Transverse colon (tissue), 4 donors: ENCODE measurements around the gene CNOT11. TPM values are rescaled to one million over a fixed set of nuclear protein-coding genes. Genes with fewer than 3 reads are reported as not detected.

Experiments
- DNase-seq: peaks from one replicate; pipeline ENCODE4 v3.0.0-alpha.2; 2019
- H3K27ac ChIP-seq, 4 donors: fragments of 200-600 bp; sonication (generic); 2 replicates each; pipeline ENCODE4 v1.5.1; 2016 to 2018; ENCODE audit warnings: inconsistent platforms in 4 of 4
- H3K27me3 ChIP-seq: fragments of 200-600 bp; sonication (generic); 2 replicates; pipeline ENCODE4 v1.5.1; 2017; ENCODE audit warnings: inconsistent platforms
- H3K36me3 ChIP-seq, 4 donors: fragments of 200-600 bp; sonication (generic); 2 replicates each; pipeline ENCODE4 v1.5.1; 2017 to 2019; ENCODE audit warnings: inconsistent platforms in 4 of 4
- H3K4me1 ChIP-seq, 4 donors: fragments of 200-600 bp; sonication (generic); 2 replicates each; pipeline ENCODE4 v1.5.1; 2017 to 2020; ENCODE audit warnings: inconsistent platforms in 4 of 4
- H3K4me3 ChIP-seq, 4 donors: fragments of 200-600 bp; sonication (generic); 1 replicate in 1 of 4; 2 replicates in 3 of 4; pipeline versions ENCODE4 v1.5.1 to v1.6.1; 2017 to 2019; ENCODE audit warnings: inconsistent platforms in 4 of 4
- H3K9me3 ChIP-seq, 2 donors: fragments of 200-600 bp; sonication (generic); 2 replicates each; pipeline ENCODE4 v1.5.1; 2017 to 2019; ENCODE audit warnings: inconsistent platforms in 2 of 2
- CTCF ChIP-seq, 5 experiments: fragments of 200-600 bp in 3 of 5; fragments of 450-650 bp in 2 of 5; sonication (generic) in 3 of 5; IDR thresholded peaks; 1 replicate in 2 of 5; 2 replicates in 3 of 5; pipeline ENCODE4 v1.5.1; 2016 to 2017; ENCODE audit warnings: antibody characterized with exemption in 5 of 5, inconsistent platforms in 3 of 5, mild to moderate bottlenecking in 2 of 5, moderate library complexity in 1 of 5
- EP300 ChIP-seq: sonication (generic); formaldehyde crosslinking; IDR thresholded peaks from one replicate; pipeline ENCODE4 v1.6.1; 2017; ENCODE audit warnings: antibody characterized with exemption, low read depth
- POLR2A ChIP-seq: fragments of 450-650 bp; IDR thresholded peaks from one replicate; pipeline ENCODE4 v1.6.1; 2016; ENCODE audit warnings: antibody characterized with exemption, mild to moderate bottlenecking, moderate library complexity
- POLR2AphosphoS5 ChIP-seq, 3 donors: sonication (generic); formaldehyde crosslinking; IDR thresholded peaks; one replicate each; pipeline ENCODE4 v1.6.1; 2016; ENCODE audit warnings: antibody characterized with exemption in 3 of 3
- WGBS, 2 donors: methylation state at CpG; one replicate each; pipeline ENCODE4 v1.1.5; 2018; ENCODE audit warnings: low coverage in 1 of 2; 5-methylcytosine and 5-hydroxymethylcytosine counted together
- in situ Hi-C, 4 donors: fragments of 200-750 bp; cut with MboI; loops; one replicate each; pipeline versions ENCODE4 v1.15.0 to v1.15.1; 2017; ENCODE audit warnings: low sequenced_read_pairs in 3 of 4, low pct_ligation_motif_present in 1 of 4, low pct_unique_long_range_greater_than_20kb in 1 of 4
- intact Hi-C: fragments of 100-400 bp; cut with DNase I; formaldehyde crosslinking; loops from one replicate; pipeline ENCODE4 v1.15.1; 2023; ENCODE audit warnings: low total_unique reads
- total RNA-seq, 4 donors: library from RNA; depleted of rRNA; stranded (reverse); fragments of >200 nt; gene quantifications; one replicate each; pipeline ENCODE4 v1.1.0, GENCODE V29; 2016

The CNOT11 gene
- total RNA-seq, 4 donors from 2014 or later = 36.8 to 48.4 (median 37.6) TPM

DNA sequence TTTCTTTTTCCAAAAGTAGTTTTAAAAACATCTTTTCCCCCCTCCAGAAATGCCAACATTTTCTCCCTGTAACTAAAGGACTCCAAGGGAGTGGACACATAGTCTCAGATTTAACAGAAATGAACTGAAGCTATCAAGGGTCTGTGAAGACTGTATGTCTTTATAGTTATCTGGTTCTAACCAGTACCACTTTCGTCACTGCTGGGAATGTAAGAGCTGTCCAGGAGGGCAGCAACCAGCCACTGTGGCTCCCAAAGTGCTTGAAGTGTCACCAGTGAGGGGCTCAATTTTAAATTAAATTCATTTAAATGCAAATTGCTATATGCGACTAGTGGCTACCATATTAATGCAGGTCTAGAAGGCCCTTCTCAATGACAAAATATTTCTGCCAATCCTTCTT, 40.9 kb downstream of the CNOT11 start:
- 92 to 97% methylated on average over 2 of the region's 2 CpGs for WGBS, 2 donors
- intact Hi-C loops = no loop called here
- Histone ChIP-seq H3K9me3 (no peaks in the 10 kb centered on the region), H3K27ac (no peak overlapping the region), H3K27me3 (no peaks in the 10 kb centered on the region), H3K36me3 (peaks cover 0 to 26% (median 8%) of the 10 kb centered on the region in 4 donors), H3K4me3 (no peak overlapping the region), H3K4me1 (peaks cover 0 to 17% (median 1%) of the 10 kb centered on the region in 4 donors)
- TF ChIP-seq CTCF (IDR thresholded peaks at IDR 0.05) (no peak), POLR2AphosphoS5 (IDR thresholded peaks at IDR 0.05) (no peak), EP300 (no peak), POLR2A (no peak)
- in situ Hi-C loops = no loop called here
- DNase-seq = no peak

- Histone ChIP-seq H3K4me1 (peaks cover 0 to 26% (median 1%) of the 10 kb centered on the region in 4 donors), H3K36me3 (peaks cover 0 to 25% (median 8%) of the 10 kb centered on the region in 4 donors), H3K4me3 (no peak overlapping the region), H3K27me3 (no peaks in the 10 kb centered on the region), H3K9me3 (no peaks in the 10 kb centered on the region), H3K27ac (no peak overlapping the region)
- in situ Hi-C loops (no loop called here), intact Hi-C loops (no loop called here)
- 85 to 96% methylated on average over 6 of the region's 6 CpGs for WGBS, 2 donors
- DNase-seq = no peak
- TF ChIP-seq POLR2A (no peak), EP300 (no peak), CTCF (IDR thresholded peaks at IDR 0.05) (no peak)
Measured at GRCh38 chr2:101294861-101295260, 42.2 kb downstream of the CNOT11 start.

- Histone ChIP-seq H3K9me3 (no peaks in the 10 kb centered on the region), H3K4me1 (peaks cover 0 to 36% (median 3%) of the 10 kb centered on the region in 4 donors), H3K27me3 (no peaks in the 10 kb centered on the region), H3K36me3 (peaks cover 0 to 25% (median 8%) of the 10 kb centered on the region in 4 donors), H3K27ac (no peak overlapping the region), H3K4me3 (no peak overlapping the region)
- in situ Hi-C loops = no loop called here
- no peak for DNase-seq
- no peak for TF ChIP-seq EP300
- no peak for TF ChIP-seq POLR2A
- TF ChIP-seq CTCF (IDR thresholded peaks at IDR 0.05) = no peak
- no peak for TF ChIP-seq POLR2AphosphoS5 (IDR thresholded peaks at IDR 0.05)
- WGBS, 2 donors = 71% methylated on average over 2 of the region's 2 CpGs; no CpG with 5 or more reads in 1 of the 2 donors
- intact Hi-C loops = no loop called here
Measured at GRCh38 chr2:101295895-101296294, 43.2 kb downstream of the CNOT11 start.

GRCh38 chr2:101296371-101296770, 43.7 kb downstream of the CNOT11 start:
- Histone ChIP-seq H3K4me3 (no peak overlapping the region), H3K36me3 (peaks cover 0 to 25% (median 8%) of the 10 kb centered on the region in 4 donors), H3K9me3 (no peaks in the 10 kb centered on the region), H3K4me1 (peaks cover 0 to 41% (median 3%) of the 10 kb centered on the region in 4 donors), H3K27me3 (no peaks in the 10 kb centered on the region), H3K27ac (no peak overlapping the region)
- intact Hi-C loops (no loop called here), in situ Hi-C loops (no loop called here)
- no peak for DNase-seq
- TF ChIP-seq EP300 (no peak), CTCF (IDR thresholded peaks at IDR 0.05) (no peak), POLR2AphosphoS5 (IDR thresholded peaks at IDR 0.05) (no peak), POLR2A (no peak)
- 75 to 89% methylated on average over 5 of the region's 5 CpGs for WGBS, 2 donors
